HepG2 (cell line): ENCODE measurements around the gene GDF2. TPM values are rescaled to one million over a fixed set of nuclear protein-coding genes. Genes with fewer than 3 reads are reported as not detected.

Experiments used
- ATAC-seq: fragments of 200-7000 bp; cut with Tn5 transposase; 3 replicates; pipeline ENCODE4 v1.9.1; 2020; ENCODE audit warnings: mild to moderate bottlenecking, moderate library complexity
- BruUV-seq: library from RNA; stranded (reverse); fragments of 400-500 nt; replicated peaks from 2 replicates; lab custom pipeline; 2021; lab: Mats Ljungman, UMichigan
- CTCF ChIA-PET: fragments of 300-600 bp; formaldehyde crosslinking; extraction: SDS; loops from one replicate; lab custom pipeline; 2021; ENCODE audit warnings: low total read pairs, inconsistent platforms, low intra/inter-chr PET ratio; lab: Yijun Ruan, JAX
- POLR2A ChIA-PET: fragments of 350-600 bp; sonication (Branson Sonifier 250); formaldehyde crosslinking; loops from one replicate; lab custom pipeline; 2020; ENCODE audit warnings: antibody characterized with exemption, inconsistent platforms; lab: Yijun Ruan, JAX
- DNase-seq: peaks from one replicate; pipeline ENCODE4 v3.0.0-alpha.2; 2015; ENCODE audit warnings: low spot score
- FAIRE-seq: peaks from 3 replicates; lab custom pipeline; 2011; peaks lifted over from hg19 to GRCh38; lab: Jason Lieb, UNC
- H2AFZ ChIP-seq: one replicate; pipeline ENCODE4 v1.6.1; 2011; ENCODE audit warnings: low read length, inconsistent platforms
- H3K27ac ChIP-seq: fragments of 300-600 bp; 3 replicates; pipeline ENCODE4 v1.8.0; 2011; ENCODE audit warnings: mixed run types, mild to moderate bottlenecking, mixed read lengths, low read length, inconsistent platforms; ENCODE audit not compliant: insufficient read depth; ENCODE audit errors: extremely low read length
- H3K27me3 ChIP-seq, 2 experiments: fragments of 200-600 bp in 1 of 2; 2 replicates in 1 of 2; 3 replicates in 1 of 2; pipeline versions ENCODE4 v1.6.0 to v1.8.0; 2011; ENCODE audit warnings: low read length in 2 of 2, mild to moderate bottlenecking in 2 of 2, moderate library complexity in 2 of 2, inconsistent platforms in 1 of 2; ENCODE audit not compliant: insufficient read depth in 2 of 2, control insufficient read depth in 1 of 2
- H3K36me3 ChIP-seq, 2 experiments: fragments of 200-600 bp in 1 of 2; replicated peaks in 1 of 2; 2 replicates in 1 of 2; 3 replicates in 1 of 2; pipeline versions ENCODE4 v1.5.1 to v1.8.0; 2011; ENCODE audit warnings: low read length in 2 of 2, inconsistent platforms in 1 of 2; ENCODE audit not compliant: insufficient read depth in 2 of 2, control insufficient read depth in 1 of 2
- H3K4me1 ChIP-seq: 2 replicates; pipeline ENCODE4 v1.5.1; 2012; ENCODE audit warnings: low read length, inconsistent platforms; ENCODE audit not compliant: insufficient read depth
- H3K4me2 ChIP-seq: 2 replicates; pipeline ENCODE4 v1.6.0; 2011; ENCODE audit warnings: low read depth, low read length, inconsistent platforms
- H3K4me3 ChIP-seq, 3 experiments: fragments of 200-600 bp in 1 of 3; sonication (generic), shearing (Covaris generic) in 1 of 3; replicated peaks in 1 of 3; 2 replicates each; pipeline ENCODE4 v1.5.1; 2011 to 2016; ENCODE audit warnings: low read length in 3 of 3, inconsistent platforms in 2 of 3, low read depth in 2 of 3, mild to moderate bottlenecking in 2 of 3, control low read depth in 1 of 3, mixed read lengths in 1 of 3; ENCODE audit not compliant: insufficient read depth in 1 of 3
- H3K79me2 ChIP-seq: one replicate; pipeline ENCODE4 v1.6.1; 2011; ENCODE audit warnings: low read length, inconsistent platforms; ENCODE audit not compliant: insufficient read depth
- H3K9ac ChIP-seq: 2 replicates; pipeline ENCODE4 v1.6.0; 2011; ENCODE audit warnings: mild to moderate bottlenecking, low read depth, low read length, inconsistent platforms; ENCODE audit not compliant: insufficient read depth
- H3K9me3 ChIP-seq: 2 replicates; pipeline ENCODE4 v1.5.1; 2012; ENCODE audit warnings: mild to moderate bottlenecking, low read length
- H4K20me1 ChIP-seq: 2 replicates; pipeline ENCODE4 v1.6.0; 2011; ENCODE audit warnings: inconsistent platforms, mild to moderate bottlenecking, low read length, moderate library complexity; ENCODE audit not compliant: insufficient read depth
- ATRX ChIP-seq: sonication (generic); formaldehyde crosslinking; IDR thresholded peaks from 2 replicates; pipeline ENCODE4 v1.4.0; 2020; ENCODE audit warnings: missing genetic modification reagents, borderline replicate concordance
- CBX5 ChIP-seq: sonication (generic); formaldehyde crosslinking; IDR thresholded peaks from 2 replicates; pipeline ENCODE4 v1.4.0; 2020; ENCODE audit warnings: missing genetic modification reagents, borderline replicate concordance
- FOXP1 ChIP-seq, 2 experiments: fragments of 450-650 bp in 1 of 2; IDR thresholded peaks; 2 replicates each; pipeline ENCODE4 v1.6.1; 2017 to 2018; ENCODE audit warnings: antibody characterized with exemption in 1 of 2
- HNF4A ChIP-seq: sonication (generic); formaldehyde crosslinking; IDR thresholded peaks from 2 replicates; pipeline ENCODE4 v1.4.0; 2020; ENCODE audit warnings: missing genetic modification reagents
- IKZF1 ChIP-seq: fragments of 450-650 bp; IDR thresholded peaks from 2 replicates; pipeline ENCODE4 v1.7.1; 2016
- NCOR1 ChIP-seq: fragments of 200-600 bp; sonication (generic); IDR thresholded peaks from 2 replicates; pipeline ENCODE4 v1.7.0; 2017; ENCODE audit warnings: antibody characterized with exemption, low read length, borderline replicate concordance
- PITX1 ChIP-seq: sonication (generic); formaldehyde crosslinking; IDR thresholded peaks from 2 replicates; pipeline ENCODE4 v1.5.1; 2020; ENCODE audit warnings: mild to moderate bottlenecking, missing genetic modification reagents
- RARA ChIP-seq: IDR thresholded peaks from 2 replicates; pipeline ENCODE4 v1.6.1; 2016; ENCODE audit warnings: missing genetic modification reagents, missing compliant biosample characterization
- TBL1XR1 ChIP-seq: fragments of 150-350 bp; IDR thresholded peaks from 2 replicates; pipeline ENCODE4 v1.6.1; 2014; ENCODE audit warnings: borderline replicate concordance, low read length; ENCODE audit not compliant: partially characterized antibody
- TBX3 ChIP-seq: fragments of 450-650 bp; IDR thresholded peaks from 2 replicates; pipeline ENCODE4 v1.6.1; 2017; ENCODE audit warnings: antibody characterized with exemption, mild to moderate bottlenecking, inconsistent platforms, borderline replicate concordance
- ZBTB42 ChIP-seq: sonication (generic); formaldehyde crosslinking; IDR thresholded peaks from 2 replicates; pipeline ENCODE4 v1.5.0; 2020; ENCODE audit warnings: mild to moderate bottlenecking, missing genetic modification reagents
- ZEB1 ChIP-seq: IDR thresholded peaks from 2 replicates; pipeline ENCODE4 v1.6.1; 2012; ENCODE audit warnings: mild to moderate bottlenecking, low read depth, inconsistent platforms; ENCODE audit not compliant: insufficient replicate concordance
- ZMYM3 ChIP-seq: sonication (generic); formaldehyde crosslinking; IDR thresholded peaks from 2 replicates; pipeline ENCODE4 v1.5.1; 2020; ENCODE audit warnings: mild to moderate bottlenecking, missing genetic modification reagents
- ZNF232 ChIP-seq: sonication (generic); formaldehyde crosslinking; IDR thresholded peaks from 2 replicates; pipeline ENCODE4 v1.4.0; 2020; ENCODE audit warnings: missing genetic modification reagents, borderline replicate concordance
- ZNF350 ChIP-seq: sonication (generic); formaldehyde crosslinking; IDR thresholded peaks from 2 replicates; pipeline ENCODE4 v1.4.0; 2020; ENCODE audit warnings: mild to moderate bottlenecking, low read depth, missing genetic modification reagents, borderline replicate concordance
- ZNF501 ChIP-seq: sonication (generic); formaldehyde crosslinking; IDR thresholded peaks from 2 replicates; pipeline ENCODE4 v1.5.1; 2020; ENCODE audit warnings: mild to moderate bottlenecking, moderate library complexity, missing genetic modification reagents
- ZSCAN12 ChIP-seq: sonication (generic); formaldehyde crosslinking; IDR thresholded peaks from 2 replicates; pipeline ENCODE4 v1.9.0; 2021; ENCODE audit warnings: mild to moderate bottlenecking, missing genetic modification reagents
- WGBS: methylation state at CpG from one replicate; pipeline ENCODE4 v1.1.6; 2017; ENCODE audit warnings: low lambda C conversion rate; 5-methylcytosine and 5-hydroxymethylcytosine counted together
- in situ Hi-C: cut with HindIII; loops from 2 replicates; pipeline ENCODE4 v1.10.0; 2017; ENCODE audit warnings: low pct_unique_long_range_greater_than_20kb; ENCODE audit not compliant: extremely low pct_ligation_motif_present
- intact Hi-C: fragments of 100-400 bp; cut with micrococcal nuclease; formaldehyde crosslinking; loops from one replicate; pipeline ENCODE4 v1.10.0; 2022; ENCODE audit not compliant: unreplicated experiment
- polyA plus RNA-seq, 8 experiments: library from polyadenylated mRNA; depleted of rRNA in 3 of 8; stranded (reverse) in 7 of 8; unstranded in 1 of 8; fragments of >200 nt; fragmentation: Illumina TruSeq in 4 of 8; extraction: Trizol in 4 of 8; gene quantifications; 2 replicates each; pipeline versions ENCODE4 v1.2.1 to v1.2.3, GENCODE V29; 2011 to 2016; ENCODE audit warnings: low read depth in 4 of 8, missing spikeins in 1 of 8, mixed read lengths in 1 of 8; ENCODE audit not compliant: insufficient read depth in 1 of 8
- total RNA-seq, 5 experiments: library from RNA; depleted of rRNA; stranded (reverse); fragments of >200 nt; fragmentation: Illumina TruSeq; extraction: Trizol; gene quantifications; 2 replicates each; pipeline ENCODE4 v1.2.3, GENCODE V29; 2016; ENCODE audit warnings: low read depth in 1 of 5
- TF ChIP-seq, protein P1 (sequence below): sonication (generic); formaldehyde crosslinking; IDR thresholded peaks from 2 replicates; pipeline ENCODE4 v1.4.0; 2020; ENCODE audit warnings: mild to moderate bottlenecking, missing genetic modification reagents
- TF ChIP-seq, protein P2 (sequence below): sonication (generic); formaldehyde crosslinking; IDR thresholded peaks from 2 replicates; pipeline ENCODE4 v1.4.0; 2020; ENCODE audit warnings: mild to moderate bottlenecking, missing genetic modification reagents

GDF2 gene
- total and polyA plus RNA-seq, 2 of the 13 experiments (the other 11 are each of a cell fraction or from before 2014, with no cell fraction given) = not detected

DNA sequence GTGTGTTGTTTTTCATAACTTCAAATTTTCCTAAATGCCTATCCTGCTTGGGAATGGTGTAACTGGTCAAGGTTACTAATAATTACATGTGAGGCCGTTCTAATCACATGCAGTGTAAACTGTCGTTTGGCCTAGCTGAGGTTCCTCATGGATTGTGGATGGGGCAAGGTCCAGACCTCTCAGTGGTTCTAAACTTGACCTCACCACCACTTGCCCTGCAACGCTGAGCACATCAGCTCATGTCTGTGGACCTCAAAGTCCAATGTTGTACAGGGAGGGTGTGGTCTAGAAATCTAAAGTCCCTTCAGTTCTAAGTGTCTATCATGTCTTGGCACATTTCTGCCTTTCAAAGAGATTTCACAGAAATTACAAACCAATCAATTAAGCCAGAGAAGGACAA is 41.5 kb downstream of the GDF2 start:
- in situ Hi-C loops = no loop called here
- ATAC-seq = peak; percentile 48; the same call in 1 of the 3 replicates
- no peak overlapping the region for H3K4me3 ChIP-seq
- 4% methylated on average over 3 of the region's 3 CpGs for WGBS
- intact Hi-C loops = no loop called here
- H3K36me3 ChIP-seq = no peaks in the 10 kb centered on the region
- no peak for FAIRE-seq
- no peak overlapping the region for H3K4me2 ChIP-seq
- TF ChIP-seq ATRX = no peak
- TF ChIP-seq TBL1XR1 = no peak
- no peak for TF ChIP-seq ZBTB42 (CRISPR knock-in tag)
- TF ChIP-seq ZNF350 (CRISPR knock-in tag) = no peak
- TF ChIP-seq FOXP1 (IDR thresholded peaks at IDR 0.05) = no peak
- no peak for TF ChIP-seq FOXP1 (CRISPR knock-in tag; IDR thresholded peaks at IDR 0.05)
- TF ChIP-seq ZNF501 (CRISPR knock-in tag) = no peak
- TF ChIP-seq ZEB1 = no peak
- TF ChIP-seq TBX3 = no peak
- no peak for TF ChIP-seq PITX1 (CRISPR knock-in tag)
- TF ChIP-seq NCOR1 = peak; percentile 35; the same call in 1 of the 2 replicates
- no peak for TF ChIP-seq IKZF1
- no peak for TF ChIP-seq ZNF232 (CRISPR knock-in tag)
- TF ChIP-seq HNF4A = peak; percentile 44
- TF ChIP-seq, protein P1, sequence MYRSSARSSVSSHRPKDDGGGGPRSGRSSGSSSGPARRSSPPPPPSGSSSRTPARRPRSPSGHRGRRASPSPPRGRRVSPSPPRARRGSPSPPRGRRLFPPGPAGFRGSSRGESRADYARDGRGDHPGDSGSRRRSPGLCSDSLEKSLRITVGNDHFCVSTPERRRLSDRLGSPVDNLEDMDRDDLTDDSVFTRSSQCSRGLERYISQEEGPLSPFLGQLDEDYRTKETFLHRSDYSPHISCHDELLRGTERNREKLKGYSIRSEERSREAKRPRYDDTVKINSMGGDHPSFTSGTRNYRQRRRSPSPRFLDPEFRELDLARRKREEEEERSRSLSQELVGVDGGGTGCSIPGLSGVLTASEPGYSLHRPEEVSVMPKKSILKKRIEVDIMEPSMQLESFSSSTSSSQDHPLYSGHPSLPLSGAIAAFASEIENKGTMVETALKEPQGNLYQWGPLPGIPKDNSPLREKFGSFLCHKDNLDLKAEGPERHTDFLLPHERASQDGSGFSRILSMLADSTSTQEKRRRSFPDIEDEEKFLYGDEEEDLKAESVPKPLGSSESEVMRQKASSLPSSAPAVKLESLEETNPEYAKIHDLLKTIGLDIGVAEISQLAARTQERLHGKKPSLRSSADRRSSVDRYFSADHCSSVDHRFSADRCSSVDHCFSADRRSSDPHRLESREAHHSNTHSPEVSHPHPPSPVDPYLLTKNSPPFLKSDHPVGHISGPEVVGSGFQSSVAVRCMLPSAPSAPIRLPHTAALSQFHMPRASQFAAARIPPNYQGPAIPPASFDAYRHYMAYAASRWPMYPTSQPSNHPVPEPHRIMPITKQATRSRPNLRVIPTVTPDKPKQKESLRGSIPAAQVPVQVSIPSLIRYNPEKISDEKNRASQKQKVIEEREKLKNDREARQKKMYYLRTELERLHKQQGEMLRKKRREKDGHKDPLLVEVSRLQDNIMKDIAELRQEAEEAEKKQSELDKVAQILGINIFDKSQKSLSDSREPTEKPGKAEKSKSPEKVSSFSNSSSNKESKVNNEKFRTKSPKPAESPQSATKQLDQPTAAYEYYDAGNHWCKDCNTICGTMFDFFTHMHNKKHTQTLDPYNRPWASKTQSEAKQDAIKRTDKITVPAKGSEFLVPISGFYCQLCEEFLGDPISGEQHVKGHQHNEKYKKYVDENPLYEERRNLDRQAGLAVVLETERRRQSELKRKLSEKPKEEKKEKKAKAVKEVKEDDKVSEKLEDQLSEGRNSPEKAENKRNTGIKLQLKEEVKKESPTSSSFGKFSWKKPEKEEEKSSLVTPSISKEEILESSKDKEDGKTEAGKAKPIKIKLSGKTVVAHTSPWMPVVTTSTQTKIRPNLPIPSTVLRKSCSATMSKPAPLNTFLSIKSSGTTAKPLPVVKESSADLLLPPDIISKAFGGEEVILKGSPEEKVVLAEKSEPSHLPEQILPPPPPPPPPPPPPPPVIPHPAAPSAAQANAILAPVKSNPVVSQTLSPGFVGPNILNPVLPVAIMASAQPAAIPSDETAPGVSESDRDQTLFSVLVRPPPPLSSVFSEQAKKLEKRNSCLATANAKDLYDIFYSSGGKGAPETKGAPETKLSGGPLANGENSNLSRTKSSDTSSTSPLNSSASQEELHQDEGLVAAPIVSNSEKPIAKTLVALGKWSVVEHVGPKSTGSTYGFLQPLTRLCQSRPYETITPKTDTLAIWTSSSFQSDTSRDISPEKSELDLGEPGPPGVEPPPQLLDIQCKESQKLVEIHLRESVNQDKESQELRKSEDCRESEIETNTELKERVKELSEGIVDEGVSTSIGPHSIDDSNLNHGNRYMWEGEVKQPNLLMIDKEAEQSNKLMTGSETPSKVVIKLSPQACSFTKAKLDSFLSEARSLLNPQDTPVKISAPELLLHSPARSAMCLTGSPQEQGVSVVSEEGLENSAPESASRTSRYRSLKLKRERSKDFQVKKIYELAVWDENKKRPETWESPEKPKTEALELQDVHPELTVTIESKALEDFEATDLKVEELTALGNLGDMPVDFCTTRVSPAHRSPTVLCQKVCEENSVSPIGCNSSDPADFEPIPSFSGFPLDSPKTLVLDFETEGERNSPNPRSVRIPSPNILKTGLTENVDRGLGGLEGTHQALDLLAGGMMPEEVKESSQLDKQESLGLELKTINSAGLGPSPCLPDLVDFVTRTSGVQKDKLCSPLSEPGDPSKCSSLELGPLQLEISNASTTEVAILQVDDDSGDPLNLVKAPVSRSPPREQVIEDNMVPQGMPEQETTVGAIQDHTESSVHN (CRISPR knock-in tag) = no peak
- TF ChIP-seq RARA = peak; percentile 40; the same call in 1 of the 2 replicates
- no peak for TF ChIP-seq CBX5 (CRISPR knock-in tag)
- TF ChIP-seq, protein P2, sequence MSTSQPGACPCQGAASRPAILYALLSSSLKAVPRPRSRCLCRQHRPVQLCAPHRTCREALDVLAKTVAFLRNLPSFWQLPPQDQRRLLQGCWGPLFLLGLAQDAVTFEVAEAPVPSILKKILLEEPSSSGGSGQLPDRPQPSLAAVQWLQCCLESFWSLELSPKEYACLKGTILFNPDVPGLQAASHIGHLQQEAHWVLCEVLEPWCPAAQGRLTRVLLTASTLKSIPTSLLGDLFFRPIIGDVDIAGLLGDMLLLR (CRISPR knock-in tag) = no peak
- TF ChIP-seq ZMYM3 = no peak
- TF ChIP-seq ZSCAN12 (CRISPR knock-in tag) = no peak
- no peak overlapping the region for H3K27ac ChIP-seq
- H3K27me3 ChIP-seq = peaks cover 0 to 4% of the 10 kb centered on the region in 2 experiments; a peak in 2 of 5 replicates
- BruUV-seq = no TSS peak
- peaks cover 10% of the 10 kb centered on the region; the same call in 1 of the 2 replicates for H3K4me1 ChIP-seq
- CTCF ChIA-PET = no interaction called here
- POLR2A ChIA-PET = no interaction called here
- no peak overlapping the region for H2AFZ ChIP-seq
- no peak overlapping the region for H3K9ac ChIP-seq
- H4K20me1 ChIP-seq = no peaks in the 10 kb centered on the region
- no peaks in the 10 kb centered on the region for H3K79me2 ChIP-seq
- no peaks in the 10 kb centered on the region for H3K9me3 ChIP-seq
- DNase-seq = no peak
